ENCODE measurements around the gene DIPK1B. TPM values are rescaled to one million over a fixed set of nuclear protein-coding genes. Genes with fewer than 3 reads are reported as not detected.

The DIPK1B gene
- total RNA-seq, 4 donors from 2014 or later, result 5.4 to 37.9 (median 15.8) TPM

- no peaks in the 10 kb centered on the region for H3K9me3 ChIP-seq
- WGBS, 2 donors, result 82% methylated on average over 23 of the region's 23 CpGs
- H3K27me3 ChIP-seq, result peaks cover 0 to 42% of the 10 kb centered on the region in 2 donors
Measured at GRCh38 chr9:136739509-136739908, 27.1 kb downstream of the DIPK1B start.

GRCh38 chr9:136740069-136740468 lies 27.7 kb downstream of the DIPK1B start:
- peaks cover 0 to 44% of the 10 kb centered on the region in 2 donors for H3K27me3 ChIP-seq

More at GRCh38 chr9:136739509-136739908, 27.1 kb downstream of the DIPK1B start:
- H3K27ac ChIP-seq, result no peak overlapping the region
- TF ChIP-seq POLR2A (IDR thresholded peaks at IDR 0.05) (no peak), EP300 (IDR thresholded peaks at IDR 0.05) (no peak), CTCF (IDR thresholded peaks at IDR 0.05) (no peak)
- no peak overlapping the region for H3K4me3 ChIP-seq
- peaks cover 0 to 31% (median 12%) of the 10 kb centered on the region in 4 donors for H3K4me1 ChIP-seq
- no peaks in the 10 kb centered on the region for H3K36me3 ChIP-seq
- DNase-seq (ENCODE audit: low spot score in 2 of 2), result no peak

GRCh38 chr9:136740491-136740890 lies 28.1 kb downstream of the DIPK1B start:
- DNase-seq (ENCODE audit: low spot score in 2 of 2), result no peak
- WGBS, 2 donors, result 80 to 85% methylated on average over 16 of the region's 16 CpGs
- TF ChIP-seq CTCF (IDR thresholded peaks at IDR 0.05) (no peak), EP300 (IDR thresholded peaks at IDR 0.05) (no peak)
- H3K9me3 ChIP-seq, result no peaks in the 10 kb centered on the region
- H3K4me3 ChIP-seq, result no peak overlapping the region
- H3K27ac ChIP-seq, result no peak overlapping the region
- H3K36me3 ChIP-seq, result no peaks in the 10 kb centered on the region
- H3K4me1 ChIP-seq, result peaks cover 0 to 31% (median 12%) of the 10 kb centered on the region in 4 donors
- peaks cover 0 to 44% of the 10 kb centered on the region in 2 donors for H3K27me3 ChIP-seq

More at GRCh38 chr9:136740069-136740468, 27.7 kb downstream of the DIPK1B start:
- no peaks in the 10 kb centered on the region for H3K9me3 ChIP-seq
- no peak overlapping the region for H3K27ac ChIP-seq
- TF ChIP-seq EP300 (IDR thresholded peaks at IDR 0.05), result no peak
- TF ChIP-seq POLR2A (IDR thresholded peaks at IDR 0.05), result no peak
- no peak for TF ChIP-seq CTCF (IDR thresholded peaks at IDR 0.05)
- WGBS, 2 donors, result 83 to 85% methylated on average over 5 to 11 of the region's 11 CpGs
- H3K36me3 ChIP-seq, result no peaks in the 10 kb centered on the region
- H3K4me3 ChIP-seq, result no peak overlapping the region
- no peak for DNase-seq (ENCODE audit: low spot score in 2 of 2)
- H3K4me1 ChIP-seq, result peaks cover 0 to 31% (median 12%) of the 10 kb centered on the region in 4 donors

- DNase-seq (ENCODE audit: low spot score in 2 of 2), result no peak
- no peaks in the 10 kb centered on the region for H3K9me3 ChIP-seq
- 17 to 21% methylated on average over 19 to 34 of the region's 37 CpGs for WGBS, 2 donors
- H3K4me1 ChIP-seq, result peaks cover 0 to 31% (median 12%) of the 10 kb centered on the region in 4 donors
- peak overlapping the region in 2 of 4 donors; percentile 35 to 38 for H3K4me3 ChIP-seq
- H3K36me3 ChIP-seq, result no peaks in the 10 kb centered on the region
- H3K27ac ChIP-seq, result peak overlapping the region in 2 of 4 donors; percentile 3 to 16
- peaks cover 0 to 44% of the 10 kb centered on the region in 2 donors for H3K27me3 ChIP-seq
- TF ChIP-seq CTCF (IDR thresholded peaks at IDR 0.05), result no peak
- no peak for TF ChIP-seq POLR2A (IDR thresholded peaks at IDR 0.05)
- peak in 1 of 2 donors; percentile 53 for TF ChIP-seq EP300 (IDR thresholded peaks at IDR 0.05)
Measured at GRCh38 chr9:136740971-136741882, 28.9 kb downstream of the DIPK1B start.
